Prostate gland (tissue), 2 donors: ENCODE results near the gene STK24. TPM values are rescaled to one million over a fixed set of nuclear protein-coding genes. Genes with fewer than 3 reads are reported as not detected.

ENCODE experiments used
- DNase-seq: peaks from one replicate; pipeline ENCODE4 v3.0.0-alpha.2; 2019; ENCODE audit warnings: low spot score
- H3K27ac ChIP-seq, 2 donors: fragments of 200-600 bp; sonication (generic); 2 replicates each; pipeline ENCODE4 v1.5.1; 2017 to 2019
- H3K27me3 ChIP-seq: fragments of 200-600 bp; sonication (generic); replicated peaks from 2 replicates; pipeline ENCODE4 v1.5.1; 2019; ENCODE audit not compliant: insufficient read depth
- H3K36me3 ChIP-seq, 2 donors: fragments of 200-600 bp; sonication (generic); 1 replicate in 1 of 2; 2 replicates in 1 of 2; pipeline versions ENCODE4 v1.5.1 to v1.8.1; 2017 to 2019
- H3K4me1 ChIP-seq: fragments of 200-600 bp; sonication (generic); replicated peaks from 2 replicates; pipeline ENCODE4 v1.5.1; 2019
- H3K4me3 ChIP-seq, 2 donors: fragments of 200-600 bp; sonication (generic); 2 replicates each; pipeline ENCODE4 v1.5.1; 2017 to 2019
- H3K9me3 ChIP-seq: fragments of 200-600 bp; sonication (generic); 2 replicates; pipeline ENCODE4 v1.5.1; 2017
- CTCF ChIP-seq, 4 experiments: fragments of 200-600 bp in 2 of 4; fragments of 450-650 bp in 2 of 4; sonication (generic) in 2 of 4; IDR thresholded peaks; 1 replicate in 3 of 4; 2 replicates in 1 of 4; pipeline ENCODE4 v1.5.1; 2016 to 2019; ENCODE audit warnings: antibody characterized with exemption in 4 of 4, mild to moderate bottlenecking in 2 of 4, moderate library complexity in 2 of 4
- POLR2A ChIP-seq: fragments of 450-650 bp; IDR thresholded peaks from one replicate; pipeline ENCODE4 v1.6.1; 2016; ENCODE audit warnings: antibody characterized with exemption, mild to moderate bottlenecking
- POLR2AphosphoS5 ChIP-seq: sonication (generic); formaldehyde crosslinking; IDR thresholded peaks from one replicate; pipeline ENCODE4 v1.6.1; 2017; ENCODE audit warnings: antibody characterized with exemption
- WGBS: methylation state at CpG from one replicate; pipeline ENCODE4 v1.1.5; 2018; 5-methylcytosine and 5-hydroxymethylcytosine counted together
- intact Hi-C: fragments of 100-400 bp; cut with DNase I; formaldehyde crosslinking; loops from one replicate; pipeline ENCODE4 v1.14.2; 2022
- total RNA-seq, 2 donors: library from RNA; depleted of rRNA; stranded (reverse); fragments of >200 nt; gene quantifications; one replicate each; pipeline ENCODE4 v1.1.0, GENCODE V29; 2016

Gene STK24
- total RNA-seq, 2 donors from 2014 or later, result 80.5 to 187 TPM

GRCh38 chr13:98459171-98459681 is 117.7 kb downstream of the STK24 start:
- H3K9me3 ChIP-seq, result no peaks in the 10 kb centered on the region
- no peak for TF ChIP-seq POLR2A
- no peak for TF ChIP-seq POLR2AphosphoS5
- no peak for TF ChIP-seq CTCF (IDR thresholded peaks at IDR 0.05)
- H3K27me3 ChIP-seq, result no peaks in the 10 kb centered on the region
- H3K36me3 ChIP-seq, result peaks cover 0 to 5% of the 10 kb centered on the region in 2 donors
- intact Hi-C loops, result no loop called here
- H3K4me3 ChIP-seq, result no peak overlapping the region
- WGBS, result 91% methylated on average over 16 of the region's 18 CpGs
- no peaks in the 10 kb centered on the region for H3K4me1 ChIP-seq
- no peak for DNase-seq
- no peak overlapping the region for H3K27ac ChIP-seq

GRCh38 chr13:98458431-98458830 is 118.5 kb downstream of the STK24 start:
- Histone ChIP-seq H3K27ac (no peak overlapping the region), H3K4me3 (no peak overlapping the region), H3K4me1 (no peaks in the 10 kb centered on the region), H3K36me3 (peaks cover 0 to 5% of the 10 kb centered on the region in 2 donors), H3K27me3 (no peaks in the 10 kb centered on the region), H3K9me3 (no peaks in the 10 kb centered on the region)
- 75% methylated on average over 16 of the region's 16 CpGs for WGBS
- TF ChIP-seq CTCF (IDR thresholded peaks at IDR 0.05), result no peak
- TF ChIP-seq POLR2A, result no peak
- no peak for TF ChIP-seq POLR2AphosphoS5
- DNase-seq, result no peak
- intact Hi-C loops, result no loop called here

GRCh38 chr13:98457053-98457452 is 119.9 kb downstream of the STK24 start:
- Histone ChIP-seq H3K4me1 (no peaks in the 10 kb centered on the region), H3K27me3 (no peaks in the 10 kb centered on the region), H3K27ac (no peak overlapping the region), H3K4me3 (no peak overlapping the region), H3K36me3 (peaks cover 0 to 5% of the 10 kb centered on the region in 2 donors), H3K9me3 (no peaks in the 10 kb centered on the region)
- no peak for DNase-seq
- intact Hi-C loops, result no loop called here
- no peak for TF ChIP-seq CTCF (IDR thresholded peaks at IDR 0.05)
- no peak for TF ChIP-seq POLR2A
- no peak for TF ChIP-seq POLR2AphosphoS5
- 94% methylated on average over 13 of the region's 13 CpGs for WGBS

GRCh38 chr13:98456413-98456845 is 120.5 kb downstream of the STK24 start:
- WGBS, result 81% methylated on average over 6 of the region's 6 CpGs
- H3K4me3 ChIP-seq, result no peak overlapping the region
- no peaks in the 10 kb centered on the region for H3K27me3 ChIP-seq
- DNase-seq, result no peak
- H3K9me3 ChIP-seq, result no peaks in the 10 kb centered on the region
- no peak overlapping the region for H3K27ac ChIP-seq
- peaks cover 0 to 5% of the 10 kb centered on the region in 2 donors for H3K36me3 ChIP-seq
- TF ChIP-seq CTCF (IDR thresholded peaks at IDR 0.05), result no peak
- intact Hi-C loops, result no loop called here
- peaks cover 5% of the 10 kb centered on the region for H3K4me1 ChIP-seq

- peak overlapping the region; percentile 66 to 71 for H3K27ac ChIP-seq
- H3K4me1 ChIP-seq, result peaks cover 16% of the 10 kb centered on the region
- WGBS, result 10% methylated on average over 7 of the region's 7 CpGs
- peak; percentile 85 for TF ChIP-seq POLR2AphosphoS5
- no peak for TF ChIP-seq CTCF (IDR thresholded peaks at IDR 0.05)
- peaks cover 0 to 5% of the 10 kb centered on the region in 2 donors for H3K36me3 ChIP-seq
- peak; percentile 50 for DNase-seq
- intact Hi-C loops, result loop anchor here (5.0 kb wide), 1 partner anchor 43 kb away; no protein-coding TSS in a partner anchor
- H3K4me3 ChIP-seq, result no peak overlapping the region
- H3K9me3 ChIP-seq, result no peaks in the 10 kb centered on the region
- no peaks in the 10 kb centered on the region for H3K27me3 ChIP-seq
These were observed 122.5 kb downstream of the STK24 start for GRCh38 chr13:98454389-98454881.
